ENCODE data around the gene RAB1A. TPM values are rescaled to one million over a fixed set of nuclear protein-coding genes. Genes with fewer than 3 reads are reported as not detected.

RAB1A gene
- total and polyA plus RNA-seq, 2 donors from 2014 or later, result 166 to 194 TPM

GRCh38 chr2:65053199-65053598, 76.7 kb downstream of the RAB1A start:
- H3K36me3 ChIP-seq (ENCODE audit: control insufficient read depth in 2 of 3, insufficient read depth in 3 of 3, low read length in 3 of 3), result no peaks in the 10 kb centered on the region
- FAIRE-seq (no peak), DNase-seq (no peak)
- H3K4me1 ChIP-seq (ENCODE audit: control insufficient read depth in 2 of 3, insufficient read depth in 2 of 3, low read depth in 1 of 3, low read length in 3 of 3), result peaks cover 5 to 9% (median 7%) of the 10 kb centered on the region in 3 donors
- intact Hi-C loops (cut with DNase I), result no loop called here
- no peaks in the 10 kb centered on the region for H3K9me3 ChIP-seq (ENCODE audit: control insufficient read depth in 2 of 3, insufficient read depth in 1 of 3, low read length in 3 of 3)
- no peak for TF ChIP-seq CTCF (IDR thresholded peaks at IDR 0.05; ENCODE audit: borderline replicate concordance, extremely low read depth, insufficient read depth)
- H3K27ac ChIP-seq (ENCODE audit: low read depth in 2 of 2, low read length in 2 of 2), result no peak overlapping the region
- H3K27me3 ChIP-seq (ENCODE audit: control insufficient read depth, insufficient read depth, low read length), result no peaks in the 10 kb centered on the region
- no peak overlapping the region for H3K4me3 ChIP-seq (ENCODE audit: low read length in 3 of 3)
- H3K9ac ChIP-seq (ENCODE audit: low read length in 3 of 3), result no peak overlapping the region

- H3K9me3 ChIP-seq (ENCODE audit: control insufficient read depth in 2 of 3, insufficient read depth in 1 of 3, low read length in 3 of 3), result no peaks in the 10 kb centered on the region
- H3K27me3 ChIP-seq (ENCODE audit: control insufficient read depth, insufficient read depth, low read length), result no peaks in the 10 kb centered on the region
- peaks cover 0 to 2% (median 0%) of the 10 kb centered on the region in 3 donors for H3K4me1 ChIP-seq (ENCODE audit: control insufficient read depth in 2 of 3, insufficient read depth in 2 of 3, low read depth in 1 of 3, low read length in 3 of 3)
- no peaks in the 10 kb centered on the region for H3K36me3 ChIP-seq (ENCODE audit: control insufficient read depth in 2 of 3, insufficient read depth in 3 of 3, low read length in 3 of 3)
- intact Hi-C loops (cut with DNase I), result no loop called here
- FAIRE-seq, result no peak
- no peak overlapping the region for H3K4me3 ChIP-seq (ENCODE audit: low read length in 3 of 3)
- TF ChIP-seq CTCF (IDR thresholded peaks at IDR 0.05; ENCODE audit: borderline replicate concordance, extremely low read depth, insufficient read depth), result no peak
- H3K9ac ChIP-seq (ENCODE audit: low read length in 3 of 3), result no peak overlapping the region
- no peak overlapping the region for H3K27ac ChIP-seq (ENCODE audit: low read depth in 2 of 2, low read length in 2 of 2)
- no peak for DNase-seq
Measured at GRCh38 chr2:65050931-65051330, 79.0 kb downstream of the RAB1A start.

- no peak overlapping the region for H3K4me3 ChIP-seq (ENCODE audit: low read length in 3 of 3)
- no peaks in the 10 kb centered on the region for H3K27me3 ChIP-seq (ENCODE audit: control insufficient read depth, insufficient read depth, low read length)
- no peak overlapping the region for H3K9ac ChIP-seq (ENCODE audit: low read length in 3 of 3)
- H3K36me3 ChIP-seq (ENCODE audit: control insufficient read depth in 2 of 3, insufficient read depth in 3 of 3, low read length in 3 of 3), result no peaks in the 10 kb centered on the region
- FAIRE-seq, result no peak
- no peaks in the 10 kb centered on the region for H3K9me3 ChIP-seq (ENCODE audit: control insufficient read depth in 2 of 3, insufficient read depth in 1 of 3, low read length in 3 of 3)
- TF ChIP-seq CTCF (IDR thresholded peaks at IDR 0.05; ENCODE audit: borderline replicate concordance, extremely low read depth, insufficient read depth), result no peak
- H3K4me1 ChIP-seq (ENCODE audit: control insufficient read depth in 2 of 3, insufficient read depth in 2 of 3, low read depth in 1 of 3, low read length in 3 of 3), result no peaks in the 10 kb centered on the region
- no peak for DNase-seq
- no peak overlapping the region for H3K27ac ChIP-seq (ENCODE audit: low read depth in 2 of 2, low read length in 2 of 2)
- intact Hi-C loops (cut with DNase I), result no loop called here
Measured at GRCh38 chr2:65049010-65049639, 80.8 kb downstream of the RAB1A start.
